Measurements from ENCODE around the gene DNASE1L1. TPM values are rescaled to one million over a fixed set of nuclear protein-coding genes. Genes with fewer than 3 reads are reported as not detected.

The DNASE1L1 gene
- total RNA-seq, 1 donor from 2014 or later = 16.6 TPM

DNA sequence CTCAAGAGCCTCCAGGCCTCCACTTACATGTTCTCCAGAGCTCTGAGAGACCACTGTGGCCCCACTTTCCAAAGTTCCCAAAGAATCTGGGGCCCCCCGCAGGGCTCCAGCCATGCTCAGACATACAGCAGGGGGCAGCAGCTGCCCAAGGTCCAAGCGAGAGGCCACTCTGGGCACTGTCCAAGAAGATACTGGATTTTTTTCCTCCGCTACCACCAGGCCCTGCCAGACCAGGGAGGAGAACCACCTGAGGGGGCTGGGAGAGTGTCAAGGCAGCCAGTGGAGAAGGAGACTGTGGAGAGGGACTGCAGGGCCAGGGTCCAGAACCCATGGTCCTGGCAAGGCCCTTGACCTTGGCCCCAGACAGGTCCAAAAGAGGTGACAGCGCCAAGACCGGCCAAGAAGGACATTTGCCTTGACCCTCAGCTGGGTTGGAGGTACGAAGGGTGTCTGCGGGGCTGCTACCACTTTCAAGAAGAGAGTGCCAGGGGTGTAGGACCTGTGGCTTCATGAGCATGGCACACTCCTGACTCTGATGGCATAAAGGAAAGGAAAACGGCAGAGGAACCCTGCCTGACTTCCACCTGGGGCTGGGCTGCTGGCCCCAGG lies 24.7 kb downstream of the DNASE1L1 start:
- Histone ChIP-seq H3K27me3 (ENCODE audit: control insufficient read depth, insufficient read depth, low read length) (no peaks in the 10 kb centered on the region), H3K36me3 (ENCODE audit: control insufficient read depth, insufficient read depth, low read length) (no peaks in the 10 kb centered on the region), H3K4me3 (ENCODE audit: low read depth, low read length) (no peak overlapping the region)
- TF ChIP-seq, protein P1, sequence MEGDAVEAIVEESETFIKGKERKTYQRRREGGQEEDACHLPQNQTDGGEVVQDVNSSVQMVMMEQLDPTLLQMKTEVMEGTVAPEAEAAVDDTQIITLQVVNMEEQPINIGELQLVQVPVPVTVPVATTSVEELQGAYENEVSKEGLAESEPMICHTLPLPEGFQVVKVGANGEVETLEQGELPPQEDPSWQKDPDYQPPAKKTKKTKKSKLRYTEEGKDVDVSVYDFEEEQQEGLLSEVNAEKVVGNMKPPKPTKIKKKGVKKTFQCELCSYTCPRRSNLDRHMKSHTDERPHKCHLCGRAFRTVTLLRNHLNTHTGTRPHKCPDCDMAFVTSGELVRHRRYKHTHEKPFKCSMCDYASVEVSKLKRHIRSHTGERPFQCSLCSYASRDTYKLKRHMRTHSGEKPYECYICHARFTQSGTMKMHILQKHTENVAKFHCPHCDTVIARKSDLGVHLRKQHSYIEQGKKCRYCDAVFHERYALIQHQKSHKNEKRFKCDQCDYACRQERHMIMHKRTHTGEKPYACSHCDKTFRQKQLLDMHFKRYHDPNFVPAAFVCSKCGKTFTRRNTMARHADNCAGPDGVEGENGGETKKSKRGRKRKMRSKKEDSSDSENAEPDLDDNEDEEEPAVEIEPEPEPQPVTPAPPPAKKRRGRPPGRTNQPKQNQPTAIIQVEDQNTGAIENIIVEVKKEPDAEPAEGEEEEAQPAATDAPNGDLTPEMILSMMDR (IDR thresholded peaks at IDR 0.05; ENCODE audit: insufficient read depth, low read length, poor library complexity, severe bottlenecking) = peak; percentile 54
- no peak for DNase-seq (ENCODE audit: low read depth)

DNA sequence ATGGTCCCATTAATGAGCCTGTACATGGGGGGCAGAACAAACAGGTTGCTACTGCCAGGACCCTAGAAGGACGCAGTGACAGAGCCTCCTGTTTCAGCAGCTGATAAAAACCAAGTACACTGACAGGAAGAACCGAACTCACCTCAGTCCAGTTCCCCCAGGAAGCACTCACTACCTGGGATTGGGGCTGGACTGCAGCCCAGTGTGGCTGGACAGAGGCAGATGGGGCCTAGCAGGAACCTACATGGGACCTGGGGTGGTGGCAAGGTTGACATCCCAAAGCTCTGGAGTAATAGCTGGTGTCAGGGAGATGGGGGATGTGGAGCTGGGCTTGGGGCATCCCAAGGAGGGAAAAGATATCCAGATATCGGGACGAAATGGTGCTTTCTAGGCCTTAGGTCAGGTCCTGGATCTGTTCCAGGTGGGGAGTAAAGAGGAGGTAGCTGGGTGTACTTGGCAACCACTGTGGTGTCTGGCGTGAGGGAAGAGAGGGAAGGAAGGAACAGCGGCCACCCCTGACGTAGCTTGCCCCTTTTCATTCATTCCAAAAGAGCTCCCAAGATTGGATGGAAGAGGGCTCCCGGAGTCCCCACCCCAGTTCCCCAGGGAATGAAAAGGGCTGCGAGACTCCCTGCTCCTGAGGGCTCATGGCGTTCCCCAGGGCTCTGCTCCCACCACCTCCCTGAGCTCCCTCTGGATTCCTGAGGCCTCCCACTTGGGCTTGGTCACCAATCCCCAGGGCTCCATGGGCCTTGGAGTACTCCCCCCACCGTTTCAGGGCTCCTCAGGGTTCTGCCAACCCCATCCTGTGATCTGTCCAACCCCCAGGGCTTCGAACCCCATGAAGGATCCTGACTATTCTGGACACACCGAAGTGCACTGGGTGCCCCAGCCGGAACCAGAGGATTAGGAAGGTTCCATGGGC lies 25.4 kb downstream of the DNASE1L1 start:
- no peaks in the 10 kb centered on the region for H3K36me3 ChIP-seq (ENCODE audit: control insufficient read depth, insufficient read depth, low read length)
- no peak overlapping the region for H3K4me3 ChIP-seq (ENCODE audit: low read depth, low read length)
- TF ChIP-seq, protein P1 (IDR thresholded peaks at IDR 0.05; ENCODE audit: insufficient read depth, low read length, poor library complexity, severe bottlenecking) = no peak
- no peak for DNase-seq (ENCODE audit: low read depth)
- H3K27me3 ChIP-seq (ENCODE audit: control insufficient read depth, insufficient read depth, low read length) = no peaks in the 10 kb centered on the region

DNA sequence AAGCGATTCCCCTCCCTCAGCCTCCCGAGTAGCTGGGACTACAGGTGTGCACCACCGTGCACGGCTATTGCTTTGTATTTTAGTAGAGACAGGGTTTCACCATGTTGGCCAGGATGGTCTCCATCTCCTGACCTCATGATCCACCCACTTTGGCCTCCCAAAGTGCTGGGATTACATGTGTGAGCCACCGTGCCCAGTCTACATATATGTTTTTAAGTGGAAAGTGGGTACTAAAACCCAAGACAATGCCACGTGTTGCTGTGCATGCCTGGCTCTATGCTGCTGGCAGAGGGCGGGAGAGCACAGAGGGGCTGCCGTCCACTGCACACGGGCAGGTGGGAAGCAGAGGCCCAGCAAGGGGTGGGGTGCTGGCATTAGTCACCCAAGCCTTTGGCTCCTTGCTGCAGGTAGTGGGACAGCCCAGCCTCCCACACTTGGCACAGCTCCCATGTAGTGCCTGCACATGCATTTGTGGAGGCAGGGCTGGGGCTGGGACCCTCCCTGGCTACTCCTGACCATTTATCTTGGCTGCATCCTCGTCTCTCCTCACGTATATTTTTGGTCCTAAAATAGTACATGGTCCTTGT lies 26.5 kb downstream of the DNASE1L1 start:
- no peak for DNase-seq (ENCODE audit: low read depth)
- no peaks in the 10 kb centered on the region for H3K36me3 ChIP-seq (ENCODE audit: control insufficient read depth, insufficient read depth, low read length)
- no peak overlapping the region for H3K4me3 ChIP-seq (ENCODE audit: low read depth, low read length)
- no peaks in the 10 kb centered on the region for H3K27me3 ChIP-seq (ENCODE audit: control insufficient read depth, insufficient read depth, low read length)
- TF ChIP-seq, protein P1 (IDR thresholded peaks at IDR 0.05; ENCODE audit: insufficient read depth, low read length, poor library complexity, severe bottlenecking) = no peak

DNA sequence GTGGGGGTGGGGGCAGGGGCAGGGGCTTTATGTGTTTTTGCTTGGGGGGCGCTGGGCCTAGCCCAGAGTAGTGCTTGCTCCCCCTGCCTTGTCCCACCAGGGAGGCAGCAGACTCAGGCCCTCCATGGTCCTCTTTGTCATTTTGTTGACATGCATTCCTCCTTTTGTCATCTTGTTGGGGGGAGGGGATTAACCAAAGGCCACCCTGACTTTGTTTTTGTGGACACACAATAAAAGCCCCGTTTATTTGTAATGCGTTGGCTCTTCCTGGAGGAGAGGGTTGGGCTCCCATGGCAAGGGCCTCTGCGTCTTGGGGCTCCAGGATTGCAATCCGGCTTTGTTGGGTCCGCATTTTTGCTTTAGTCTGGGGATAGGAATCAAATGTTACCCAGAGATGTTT lies 27.8 kb downstream of the DNASE1L1 start:
- TF ChIP-seq, protein P1 (IDR thresholded peaks at IDR 0.05; ENCODE audit: insufficient read depth, low read length, poor library complexity, severe bottlenecking) = no peak
- no peaks in the 10 kb centered on the region for H3K27me3 ChIP-seq (ENCODE audit: control insufficient read depth, insufficient read depth, low read length)

DNA sequence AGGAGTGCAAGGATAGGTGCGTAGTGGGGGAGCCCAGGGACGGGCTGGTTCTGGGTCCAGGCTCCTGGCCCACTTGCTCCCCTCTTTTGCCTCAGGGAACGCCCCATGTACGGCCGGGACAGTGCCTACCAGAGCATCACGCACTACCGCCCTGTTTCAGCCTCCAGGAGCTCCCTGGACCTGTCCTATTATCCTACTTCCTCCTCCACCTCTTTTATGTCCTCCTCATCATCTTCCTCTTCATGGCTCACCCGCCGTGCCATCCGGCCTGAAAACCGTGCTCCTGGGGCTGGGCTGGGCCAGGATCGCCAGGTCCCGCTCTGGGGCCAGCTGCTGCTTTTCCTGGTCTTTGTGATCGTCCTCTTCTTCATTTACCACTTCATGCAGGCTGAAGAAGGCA lies 28.3 kb downstream of the DNASE1L1 start:
- H3K27me3 ChIP-seq (ENCODE audit: control insufficient read depth, insufficient read depth, low read length) = no peaks in the 10 kb centered on the region
- H3K4me3 ChIP-seq (ENCODE audit: low read depth, low read length) = no peak overlapping the region
- DNase-seq (ENCODE audit: low read depth) = no peak
- TF ChIP-seq, protein P1 (IDR thresholded peaks at IDR 0.05; ENCODE audit: insufficient read depth, low read length, poor library complexity, severe bottlenecking) = no peak
- no peaks in the 10 kb centered on the region for H3K36me3 ChIP-seq (ENCODE audit: control insufficient read depth, insufficient read depth, low read length)

More for the DNA sequence above, 27.8 kb downstream of the DNASE1L1 start:
- Histone ChIP-seq H3K36me3 (ENCODE audit: control insufficient read depth, insufficient read depth, low read length) (no peaks in the 10 kb centered on the region), H3K4me3 (ENCODE audit: low read depth, low read length) (no peak overlapping the region)
- DNase-seq (ENCODE audit: low read depth) = no peak
